HG02763 (cell line): ENCODE measurements around the gene CALHM5.
A peak's percentile ranks its signal among the peaks of the same experiment; 100 is the strongest.
"Not testable (repeated sequence)": the region's sequence is repeated elsewhere in the genome, so short reads cannot be mapped to it uniquely, and the experiment has no call there.

Experiments used
- ATAC-seq: cut with Tn5 transposase; IDR thresholded peaks from one replicate; pipeline ENCODE4 v1.9.1; 2021; ENCODE audit warnings: mild to moderate bottlenecking, moderate library complexity; ENCODE audit not compliant: unreplicated experiment

The CALHM5 gene

GRCh38 chr6:116511424-116512110 lies at the start of gene CALHM5:
CALHM5 (plus strand) TSS chr6:116511639; CDS start chr6:116511697, 58 bp downstream.
- no peak for ATAC-seq

GRCh38 chr6:116461932-116462885 lies 49.2 kb upstream of the CALHM5 start:
- ATAC-seq = peak; percentile 84

- no peak for ATAC-seq
Measured at GRCh38 chr6:116463301-116463700, 48.1 kb upstream of the CALHM5 start.

GRCh38 chr6:116465246-116465645 lies 46.2 kb upstream of the CALHM5 start:
- ATAC-seq = no peak

GRCh38 chr6:116467096-116467495 lies 44.3 kb upstream of the CALHM5 start:
- ATAC-seq = no peak

GRCh38 chr6:116467514-116467913 lies 43.9 kb upstream of the CALHM5 start:
- no peak for ATAC-seq

- no peak for ATAC-seq
Measured at GRCh38 chr6:116468293-116468692, 43.1 kb upstream of the CALHM5 start.

- ATAC-seq = no peak
Measured at GRCh38 chr6:116471531-116471930, 39.9 kb upstream of the CALHM5 start.

- ATAC-seq = no peak
Measured at GRCh38 chr6:116472706-116473105, 38.7 kb upstream of the CALHM5 start.

- no peak for ATAC-seq
Measured at GRCh38 chr6:116475141-116475540, 36.3 kb upstream of the CALHM5 start.

- peak; percentile 100 for ATAC-seq
Measured at GRCh38 chr6:116476002-116476678, 35.3 kb upstream of the CALHM5 start.

- no peak for ATAC-seq
Measured at GRCh38 chr6:116482780-116483179, 28.7 kb upstream of the CALHM5 start.

GRCh38 chr6:116483616-116484015 lies 27.8 kb upstream of the CALHM5 start:
- ATAC-seq = no peak

GRCh38 chr6:116485559-116486184 lies 25.8 kb upstream of the CALHM5 start:
- ATAC-seq = no peak

GRCh38 chr6:116491610-116492330 lies 19.7 kb upstream of the CALHM5 start:
- no peak for ATAC-seq

- no peak for ATAC-seq
Measured at GRCh38 chr6:116492331-116493067, 18.9 kb upstream of the CALHM5 start.

- ATAC-seq = not testable (repeated sequence)
Measured at GRCh38 chr6:116495161-116495560, 16.3 kb upstream of the CALHM5 start.

GRCh38 chr6:116497113-116497676 lies 14.2 kb upstream of the CALHM5 start:
- no peak for ATAC-seq

GRCh38 chr6:116500969-116501433 lies 10.4 kb upstream of the CALHM5 start:
- no peak for ATAC-seq
